ENCODE measurements around the gene THYN1. TPM values are rescaled to one million over a fixed set of nuclear protein-coding genes. Genes with fewer than 3 reads are reported as not detected.

Gene THYN1
- total and polyA plus RNA-seq, 9 donors, result 41.0 to 91.8 (median 59.6) TPM

DNA sequence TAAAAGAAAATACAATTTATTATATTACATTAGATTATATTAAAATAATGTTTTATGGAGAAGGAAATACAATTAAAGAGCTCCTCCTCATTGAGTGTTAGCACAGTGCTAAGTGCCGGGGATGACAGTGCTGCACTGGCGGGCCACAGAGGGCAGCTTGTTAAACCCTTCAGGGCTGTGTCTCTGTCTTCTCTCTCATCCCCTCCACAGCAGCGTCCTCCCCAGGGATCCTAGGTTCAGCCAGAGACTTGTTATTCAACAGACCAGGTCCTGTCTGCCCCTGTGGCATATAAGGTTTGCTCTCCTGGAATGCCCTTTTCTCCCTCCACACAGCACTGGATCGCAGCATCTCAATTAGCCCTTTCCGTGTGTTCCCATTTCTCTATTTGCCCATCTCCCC is 14.2 kb downstream of the THYN1 start:
- H3K36me3 ChIP-seq, result no peaks in the 10 kb centered on the region
- TF ChIP-seq CTCF (IDR thresholded peaks at IDR 0.05) (no peak), EP300 (IDR thresholded peaks at IDR 0.05) (no peak), POLR2A (IDR thresholded peaks at IDR 0.05) (no peak)
- intact Hi-C loops (cut with DNase I), result no loop called here
- H3K27ac ChIP-seq, result no peak overlapping the region
- H3K9me3 ChIP-seq, result no peaks in the 10 kb centered on the region
- no peak for DNase-seq
- no peak overlapping the region for H3K4me3 ChIP-seq
- H3K4me1 ChIP-seq (ENCODE audit: insufficient read depth), result peaks cover 1% of the 10 kb centered on the region
- no peaks in the 10 kb centered on the region for H3K27me3 ChIP-seq
- WGBS, 3 donors, result 93 to 97% (median 95%) methylated on average over 5 of the region's 5 CpGs

GRCh38 chr11:134237557-134237922 is 15.6 kb downstream of the THYN1 start:
- intact Hi-C loops (cut with DNase I), result no loop called here
- H3K9me3 ChIP-seq, result no peaks in the 10 kb centered on the region
- no peak overlapping the region for H3K27ac ChIP-seq
- WGBS, 3 donors, result 86 to 89% (median 87%) methylated on average over 11 of the region's 11 CpGs
- no peak for DNase-seq
- TF ChIP-seq POLR2A (IDR thresholded peaks at IDR 0.05), result no peak
- TF ChIP-seq CTCF (IDR thresholded peaks at IDR 0.05), result no peak
- no peak for TF ChIP-seq EP300 (IDR thresholded peaks at IDR 0.05)
- H3K27me3 ChIP-seq, result no peaks in the 10 kb centered on the region
- no peaks in the 10 kb centered on the region for H3K36me3 ChIP-seq
- no peak overlapping the region for H3K4me3 ChIP-seq
- H3K4me1 ChIP-seq (ENCODE audit: insufficient read depth), result peaks cover 1% of the 10 kb centered on the region

DNA sequence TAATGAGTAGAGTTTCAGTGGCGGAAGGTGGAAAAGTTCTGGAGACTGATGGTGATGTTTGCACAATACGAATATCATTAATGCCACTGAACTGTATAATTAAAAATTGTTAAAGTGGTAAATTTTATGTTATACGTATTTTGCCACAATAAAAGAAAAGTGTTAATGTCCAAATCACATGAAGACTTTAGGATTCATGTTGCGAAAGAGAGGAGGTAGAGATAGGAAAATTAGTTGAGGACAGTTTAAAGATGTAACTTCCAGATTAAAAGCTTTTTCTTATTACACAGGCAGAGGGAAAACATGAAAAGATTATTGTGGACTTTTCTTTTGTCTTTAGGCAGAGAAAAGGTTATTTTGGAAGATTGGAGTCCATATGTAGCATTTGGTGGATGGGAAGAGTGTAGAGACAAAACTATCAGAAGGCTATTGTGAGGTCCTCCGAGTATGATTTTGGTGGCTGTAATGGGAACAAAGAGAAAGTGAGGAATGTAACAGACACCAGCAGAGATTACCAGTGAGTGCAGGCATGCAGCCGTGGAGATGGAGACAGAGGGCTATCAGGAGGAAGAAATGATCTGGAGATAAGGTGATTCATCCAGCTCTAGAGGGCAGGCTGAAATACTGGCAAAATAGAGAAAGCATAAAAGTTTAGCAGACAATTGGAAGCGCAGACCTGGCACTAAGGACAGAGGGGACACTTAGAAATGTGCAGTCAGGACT is 16.2 kb downstream of the THYN1 start:
- H3K27ac ChIP-seq, result no peak overlapping the region
- H3K36me3 ChIP-seq, result no peaks in the 10 kb centered on the region
- H3K9me3 ChIP-seq, result no peaks in the 10 kb centered on the region
- 94 to 95% (median 94%) methylated on average over 7 of the region's 7 CpGs for WGBS, 3 donors
- intact Hi-C loops (cut with DNase I), result no loop called here
- H3K4me3 ChIP-seq, result no peak overlapping the region
- H3K4me1 ChIP-seq (ENCODE audit: insufficient read depth), result peaks cover 4% of the 10 kb centered on the region
- no peak for DNase-seq
- H3K27me3 ChIP-seq, result no peaks in the 10 kb centered on the region
- TF ChIP-seq EP300 (IDR thresholded peaks at IDR 0.05) (no peak), POLR2A (IDR thresholded peaks at IDR 0.05) (no peak), CTCF (IDR thresholded peaks at IDR 0.05) (no peak)

GRCh38 chr11:134235399-134235798 is 17.8 kb downstream of the THYN1 start:
- DNase-seq, result no peak
- Histone ChIP-seq H3K9me3 (no peaks in the 10 kb centered on the region), H3K27me3 (no peaks in the 10 kb centered on the region), H3K4me3 (no peak overlapping the region), H3K36me3 (no peaks in the 10 kb centered on the region), H3K27ac (no peak overlapping the region), H3K4me1 (ENCODE audit: insufficient read depth) (peaks cover 12% of the 10 kb centered on the region)
- no peak for TF ChIP-seq CTCF (IDR thresholded peaks at IDR 0.05)
- no peak for TF ChIP-seq POLR2A (IDR thresholded peaks at IDR 0.05)
- no peak for TF ChIP-seq EP300 (IDR thresholded peaks at IDR 0.05)
- intact Hi-C loops (cut with DNase I), result no loop called here
- WGBS, 3 donors, result 23 to 40% (median 35%) methylated on average over 3 of the region's 3 CpGs

Measured in ovary (tissue), 9 donors.